HEK293 (cell line): ENCODE data around the gene PP2D1.

Source experiments
- CTCF ChIA-PET: fragments of 350-600 bp; formaldehyde crosslinking; extraction: SDS; loops from one replicate; lab custom pipeline; 2021; ENCODE audit warnings: antibody characterized with exemption; lab: Yijun Ruan, JAX
- POLR2A ChIA-PET: fragments of 300-600 bp; formaldehyde crosslinking; extraction: SDS; loops from one replicate; lab custom pipeline; 2020; ENCODE audit warnings: antibody characterized with exemption, inconsistent platforms; lab: Yijun Ruan, JAX
- H3K27ac ChIP-seq: fragments of 200-500 bp; sonication (Bioruptor generic); 2 replicates; pipeline ENCODE4 v1.5.1; 2014; ENCODE audit warnings: low read depth, low read length, control low read depth, inconsistent platforms; ENCODE audit errors: extremely low read depth
- H3K36me3 ChIP-seq, 2 experiments: fragments of 200-500 bp in 1 of 2; sonication (Bioruptor generic) in 1 of 2; 1 replicate in 1 of 2; 2 replicates in 1 of 2; pipeline ENCODE4 v1.5.1; 2014 to 2017; ENCODE audit warnings: inconsistent platforms in 2 of 2, low read length in 2 of 2; ENCODE audit not compliant: control insufficient read depth in 2 of 2, insufficient read depth in 1 of 2
- H3K4me1 ChIP-seq: fragments of 200-500 bp; sonication (Bioruptor generic); 2 replicates; pipeline ENCODE4 v1.5.1; 2014; ENCODE audit warnings: mild to moderate bottlenecking, low read length, inconsistent platforms; ENCODE audit not compliant: control insufficient read depth, insufficient read depth
- H3K4me3 ChIP-seq: 2 replicates; pipeline ENCODE4 v1.5.1; 2011; ENCODE audit warnings: low read depth, mild to moderate bottlenecking, control low read depth, low read length, moderate library complexity
- H3K9me3 ChIP-seq: fragments of 200-500 bp; sonication (Bioruptor generic); 2 replicates; pipeline ENCODE4 v1.5.1; 2014; ENCODE audit warnings: low read depth, low read length, inconsistent platforms; ENCODE audit not compliant: control insufficient read depth, insufficient read depth
- GLI2 ChIP-seq: fragments of 450-650 bp; formaldehyde crosslinking; IDR thresholded peaks from 2 replicates; pipeline ENCODE4; 2017; ENCODE audit warnings: missing biosample characterization, missing genetic modification characterization, low read depth, borderline replicate concordance
- KLF10 ChIP-seq: fragments of 450-650 bp; IDR thresholded peaks from 2 replicates; pipeline ENCODE4 v1.5.1; 2018; ENCODE audit warnings: missing biosample characterization, mild to moderate bottlenecking, missing genetic modification characterization
- KLF9 ChIP-seq: fragments of 450-650 bp; formaldehyde crosslinking; IDR thresholded peaks from 2 replicates; pipeline ENCODE4 v1.5.1; 2016; ENCODE audit warnings: missing biosample characterization, missing genetic modification characterization, low read depth
- PRDM10 ChIP-seq: fragments of 450-650 bp; formaldehyde crosslinking; IDR thresholded peaks from 2 replicates; pipeline ENCODE4 v1.5.1; 2016; ENCODE audit warnings: missing biosample characterization, missing genetic modification characterization
- RBAK ChIP-seq: fragments of 450-650 bp; formaldehyde crosslinking; IDR thresholded peaks from 2 replicates; pipeline ENCODE4 v1.5.1; 2016; ENCODE audit warnings: missing biosample characterization, missing genetic modification characterization
- ZNF112 ChIP-seq: fragments of 450-650 bp; formaldehyde crosslinking; IDR thresholded peaks from 2 replicates; pipeline ENCODE4 v1.5.0; 2017; ENCODE audit warnings: missing biosample characterization, missing genetic modification characterization
- ZNF169 ChIP-seq: fragments of 450-650 bp; formaldehyde crosslinking; IDR thresholded peaks from 2 replicates; pipeline ENCODE4 v1.5.1; 2016; ENCODE audit warnings: missing biosample characterization, missing genetic modification characterization
- ZNF335 ChIP-seq: fragments of 450-650 bp; formaldehyde crosslinking; conservative IDR thresholded peaks from 2 replicates; pipeline ENCODE4 v1.5.1; 2016; ENCODE audit warnings: missing biosample characterization, missing genetic modification characterization
- ZNF521 ChIP-seq: fragments of 450-650 bp; formaldehyde crosslinking; IDR thresholded peaks from 2 replicates; pipeline ENCODE4 v1.5.1; 2017; ENCODE audit warnings: missing biosample characterization, mild to moderate bottlenecking, missing genetic modification characterization
- ZNF670 ChIP-seq: fragments of 450-650 bp; formaldehyde crosslinking; IDR thresholded peaks from 2 replicates; pipeline ENCODE4 v1.5.1; 2016; ENCODE audit warnings: missing biosample characterization, missing genetic modification characterization, low read depth
- ZNF701 ChIP-seq: fragments of 450-650 bp; formaldehyde crosslinking; IDR thresholded peaks from 2 replicates; pipeline ENCODE4 v1.5.1; 2016; ENCODE audit warnings: missing biosample characterization, missing genetic modification characterization
- ZNF792 ChIP-seq: fragments of 450-650 bp; formaldehyde crosslinking; IDR thresholded peaks from 2 replicates; pipeline ENCODE4 v1.5.1; 2016; ENCODE audit warnings: missing biosample characterization, missing genetic modification characterization
- TF ChIP-seq, protein P1 (sequence below): fragments of 450-650 bp; formaldehyde crosslinking; conservative IDR thresholded peaks from 2 replicates; pipeline ENCODE4 v1.5.1; 2016; ENCODE audit warnings: low read depth, missing biosample characterization, missing genetic modification characterization
- TF ChIP-seq, protein P2 (sequence below): fragments of 450-650 bp; formaldehyde crosslinking; IDR thresholded peaks from 2 replicates; pipeline ENCODE4 v1.5.1; 2017; ENCODE audit warnings: missing biosample characterization, missing genetic modification characterization
- TF ChIP-seq, protein P3 (sequence below): fragments of 450-650 bp; formaldehyde crosslinking; IDR thresholded peaks from 2 replicates; pipeline ENCODE4 v1.5.1; 2017; ENCODE audit warnings: missing biosample characterization, missing genetic modification characterization

Gene PP2D1

GRCh38 chr3:20012164-20012563 is at the start of gene PP2D1:
TSS of gene PP2D1 (minus strand) at chr3:20012264. CDS start at chr3:20012072, 192 bp downstream.
- TF ChIP-seq ZNF670 (no peak), PRDM10 (tag by site-specific recombination) (no peak), ZNF335 (no peak), ZNF792 (no peak), KLF10 (tag by site-specific recombination) (no peak), KLF9 (tag by site-specific recombination) (no peak)
- TF ChIP-seq, protein P1, sequence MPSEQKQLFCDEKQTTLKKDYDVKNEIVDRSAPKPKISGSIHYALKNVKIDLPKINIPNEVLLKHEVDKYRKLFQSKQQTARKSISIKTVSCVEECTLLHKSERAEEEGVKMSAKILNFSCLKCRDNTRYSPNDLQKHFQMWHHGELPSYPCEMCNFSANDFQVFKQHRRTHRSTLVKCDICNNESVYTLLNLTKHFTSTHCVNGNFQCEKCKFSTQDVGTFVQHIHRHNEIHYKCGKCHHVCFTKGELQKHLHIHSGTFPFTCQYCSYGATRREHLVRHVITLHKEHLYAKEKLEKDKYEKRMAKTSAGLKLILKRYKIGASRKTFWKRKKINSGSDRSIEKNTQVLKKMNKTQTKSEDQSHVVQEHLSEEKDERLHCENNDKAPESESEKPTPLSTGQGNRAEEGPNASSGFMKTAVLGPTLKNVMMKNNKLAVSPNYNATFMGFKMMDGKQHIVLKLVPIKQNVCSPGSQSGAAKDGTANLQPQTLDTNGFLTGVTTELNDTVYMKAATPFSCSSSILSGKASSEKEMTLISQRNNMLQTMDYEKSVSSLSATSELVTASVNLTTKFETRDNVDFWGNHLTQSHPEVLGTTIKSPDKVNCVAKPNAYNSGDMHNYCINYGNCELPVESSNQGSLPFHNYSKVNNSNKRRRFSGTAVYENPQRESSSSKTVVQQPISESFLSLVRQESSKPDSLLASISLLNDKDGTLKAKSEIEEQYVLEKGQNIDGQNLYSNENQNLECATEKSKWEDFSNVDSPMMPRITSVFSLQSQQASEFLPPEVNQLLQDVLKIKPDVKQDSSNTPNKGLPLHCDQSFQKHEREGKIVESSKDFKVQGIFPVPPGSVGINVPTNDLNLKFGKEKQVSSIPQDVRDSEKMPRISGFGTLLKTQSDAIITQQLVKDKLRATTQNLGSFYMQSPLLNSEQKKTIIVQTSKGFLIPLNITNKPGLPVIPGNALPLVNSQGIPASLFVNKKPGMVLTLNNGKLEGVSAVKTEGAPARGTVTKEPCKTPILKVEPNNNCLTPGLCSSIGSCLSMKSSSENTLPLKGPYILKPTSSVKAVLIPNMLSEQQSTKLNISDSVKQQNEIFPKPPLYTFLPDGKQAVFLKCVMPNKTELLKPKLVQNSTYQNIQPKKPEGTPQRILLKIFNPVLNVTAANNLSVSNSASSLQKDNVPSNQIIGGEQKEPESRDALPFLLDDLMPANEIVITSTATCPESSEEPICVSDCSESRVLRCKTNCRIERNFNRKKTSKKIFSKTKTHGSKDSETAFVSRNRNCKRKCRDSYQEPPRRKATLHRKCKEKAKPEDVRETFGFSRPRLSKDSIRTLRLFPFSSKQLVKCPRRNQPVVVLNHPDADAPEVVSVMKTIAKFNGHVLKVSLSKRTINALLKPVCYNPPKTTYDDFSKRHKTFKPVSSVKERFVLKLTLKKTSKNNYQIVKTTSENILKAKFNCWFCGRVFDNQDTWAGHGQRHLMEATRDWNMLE (tag by site-specific recombination), result no peak
- TF ChIP-seq, protein P2, sequence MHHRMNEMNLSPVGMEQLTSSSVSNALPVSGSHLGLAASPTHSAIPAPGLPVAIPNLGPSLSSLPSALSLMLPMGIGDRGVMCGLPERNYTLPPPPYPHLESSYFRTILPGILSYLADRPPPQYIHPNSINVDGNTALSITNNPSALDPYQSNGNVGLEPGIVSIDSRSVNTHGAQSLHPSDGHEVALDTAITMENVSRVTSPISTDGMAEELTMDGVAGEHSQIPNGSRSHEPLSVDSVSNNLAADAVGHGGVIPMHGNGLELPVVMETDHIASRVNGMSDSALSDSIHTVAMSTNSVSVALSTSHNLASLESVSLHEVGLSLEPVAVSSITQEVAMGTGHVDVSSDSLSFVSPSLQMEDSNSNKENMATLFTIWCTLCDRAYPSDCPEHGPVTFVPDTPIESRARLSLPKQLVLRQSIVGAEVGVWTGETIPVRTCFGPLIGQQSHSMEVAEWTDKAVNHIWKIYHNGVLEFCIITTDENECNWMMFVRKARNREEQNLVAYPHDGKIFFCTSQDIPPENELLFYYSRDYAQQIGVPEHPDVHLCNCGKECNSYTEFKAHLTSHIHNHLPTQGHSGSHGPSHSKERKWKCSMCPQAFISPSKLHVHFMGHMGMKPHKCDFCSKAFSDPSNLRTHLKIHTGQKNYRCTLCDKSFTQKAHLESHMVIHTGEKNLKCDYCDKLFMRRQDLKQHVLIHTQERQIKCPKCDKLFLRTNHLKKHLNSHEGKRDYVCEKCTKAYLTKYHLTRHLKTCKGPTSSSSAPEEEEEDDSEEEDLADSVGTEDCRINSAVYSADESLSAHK (tag by site-specific recombination), result no peak
- TF ChIP-seq, all 188 proteins: peak for 0
- no peak within 1 kb of the TSS for H3K27ac ChIP-seq
- no peaks in the 10 kb centered on the region for H3K36me3 ChIP-seq
- H3K4me1 ChIP-seq, result no peaks in the 10 kb centered on the region
- no peak within 1 kb of the TSS for H3K4me3 ChIP-seq
- no peaks in the 10 kb centered on the region for H3K9me3 ChIP-seq
- ChIA-PET POLR2A (no interaction called here), CTCF (no interaction called here)

DNA sequence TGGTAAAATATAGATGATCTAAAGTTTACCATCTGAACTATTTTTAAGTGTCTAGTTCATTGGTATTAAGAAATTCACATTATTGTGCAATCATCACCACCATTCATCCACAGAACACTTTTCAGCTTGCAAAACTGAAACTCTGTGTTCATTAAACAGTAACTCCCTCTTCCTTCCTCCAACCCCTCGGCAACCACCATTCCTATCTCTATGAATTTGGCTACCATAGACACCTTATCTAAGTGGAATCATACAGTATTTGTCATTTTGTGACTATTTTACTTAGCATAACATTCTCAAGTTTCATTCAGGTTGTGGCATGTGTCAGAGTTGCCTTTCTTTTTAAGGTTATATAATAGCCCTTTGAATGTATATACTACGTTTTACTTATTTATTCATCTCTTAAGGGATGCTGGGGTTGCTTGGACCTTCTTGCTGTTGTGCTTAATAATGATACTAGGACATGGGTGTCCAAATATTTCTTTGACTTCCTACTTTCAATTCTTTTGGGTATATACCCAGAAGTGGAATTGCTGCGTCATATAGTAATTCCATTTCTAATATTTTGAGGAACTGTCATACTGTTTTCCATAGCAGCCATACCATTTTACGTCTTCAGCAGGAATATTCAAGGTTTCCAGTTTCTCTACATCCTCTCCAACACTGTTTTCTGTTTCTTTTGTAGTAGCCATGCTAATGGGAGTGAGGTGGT is 49.1 kb upstream of the PP2D1 start:
- no peaks in the 10 kb centered on the region for H3K9me3 ChIP-seq
- H3K4me1 ChIP-seq, result peaks cover 15% of the 10 kb centered on the region
- POLR2A ChIA-PET, result no interaction called here
- no peak overlapping the region for H3K27ac ChIP-seq
- H3K4me3 ChIP-seq, result no peak overlapping the region
- no peaks in the 10 kb centered on the region for H3K36me3 ChIP-seq
- CTCF ChIA-PET, result no interaction called here
- no peak for TF ChIP-seq ZNF112 (tag by site-specific recombination)
- no peak for TF ChIP-seq ZNF169
- TF ChIP-seq ZNF701, result no peak
- no peak for TF ChIP-seq ZNF521
- TF ChIP-seq, protein P3, sequence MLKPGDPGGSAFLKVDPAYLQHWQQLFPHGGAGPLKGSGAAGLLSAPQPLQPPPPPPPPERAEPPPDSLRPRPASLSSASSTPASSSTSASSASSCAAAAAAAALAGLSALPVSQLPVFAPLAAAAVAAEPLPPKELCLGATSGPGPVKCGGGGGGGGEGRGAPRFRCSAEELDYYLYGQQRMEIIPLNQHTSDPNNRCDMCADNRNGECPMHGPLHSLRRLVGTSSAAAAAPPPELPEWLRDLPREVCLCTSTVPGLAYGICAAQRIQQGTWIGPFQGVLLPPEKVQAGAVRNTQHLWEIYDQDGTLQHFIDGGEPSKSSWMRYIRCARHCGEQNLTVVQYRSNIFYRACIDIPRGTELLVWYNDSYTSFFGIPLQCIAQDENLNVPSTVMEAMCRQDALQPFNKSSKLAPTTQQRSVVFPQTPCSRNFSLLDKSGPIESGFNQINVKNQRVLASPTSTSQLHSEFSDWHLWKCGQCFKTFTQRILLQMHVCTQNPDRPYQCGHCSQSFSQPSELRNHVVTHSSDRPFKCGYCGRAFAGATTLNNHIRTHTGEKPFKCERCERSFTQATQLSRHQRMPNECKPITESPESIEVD (tag by site-specific recombination), result peak; percentile 32; the same call in 1 of the 2 replicates
- no peak for TF ChIP-seq GLI2
- no peak for TF ChIP-seq RBAK (tag by site-specific recombination)
